HG03558 (cell line): ENCODE data around the gene TMEM120B.
"Not testable (repeated sequence)": the region's sequence is repeated elsewhere in the genome, so short reads cannot be mapped to it uniquely, and the experiment has no call there.

ENCODE experiments used
- ATAC-seq: cut with Tn5 transposase; IDR thresholded peaks from one replicate; pipeline ENCODE4 v1.9.1; 2021; ENCODE audit warnings: moderate number of reproducible peaks; ENCODE audit not compliant: unreplicated experiment; ENCODE audit errors: extremely low read depth

Gene TMEM120B

GRCh38 chr12:121708313-121709063 lies 4.1 kb upstream of the TMEM120B start:
- ATAC-seq = no peak

DNA sequence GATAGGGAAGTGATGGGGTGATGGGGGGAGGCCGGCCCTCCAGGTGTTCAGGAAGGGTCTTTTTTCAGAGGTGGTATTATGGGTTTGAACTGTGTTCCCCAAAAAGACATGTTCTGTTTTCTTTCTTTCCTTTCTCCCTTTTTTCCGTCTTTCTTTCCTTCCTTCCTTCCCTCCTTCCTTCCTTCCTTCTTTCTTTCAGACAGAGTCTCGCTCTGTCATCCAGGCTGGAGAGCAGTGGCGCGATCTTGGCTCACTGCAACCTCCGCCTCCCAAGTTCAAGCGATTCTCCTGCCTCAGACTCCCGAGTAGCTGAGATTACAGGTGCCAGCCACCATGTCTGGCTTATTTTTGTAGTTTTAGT lies 3.5 kb upstream of the TMEM120B start:
- ATAC-seq = not testable (repeated sequence)

- no peak for ATAC-seq
Observed at GRCh38 chr12:121709478-121709961, 3.0 kb upstream of the TMEM120B start.

GRCh38 chr12:121711361-121712189 lies 977 bp upstream of the TMEM120B start:
- ATAC-seq = no peak

DNA sequence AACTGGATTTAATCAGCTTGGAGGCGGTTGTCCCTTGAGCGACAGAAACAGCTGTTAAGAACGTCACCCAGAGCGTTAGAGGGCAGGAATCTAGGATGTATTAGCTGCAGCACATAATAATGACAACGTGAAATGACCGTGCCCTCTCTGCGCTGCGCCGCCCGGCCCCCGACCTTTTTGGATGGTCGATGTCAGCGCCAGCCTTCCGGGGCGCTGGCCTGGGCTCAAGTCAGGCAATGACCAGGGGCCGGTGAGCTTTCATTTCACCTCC lies 427 bp upstream of the TMEM120B start:
- no peak for ATAC-seq

DNA sequence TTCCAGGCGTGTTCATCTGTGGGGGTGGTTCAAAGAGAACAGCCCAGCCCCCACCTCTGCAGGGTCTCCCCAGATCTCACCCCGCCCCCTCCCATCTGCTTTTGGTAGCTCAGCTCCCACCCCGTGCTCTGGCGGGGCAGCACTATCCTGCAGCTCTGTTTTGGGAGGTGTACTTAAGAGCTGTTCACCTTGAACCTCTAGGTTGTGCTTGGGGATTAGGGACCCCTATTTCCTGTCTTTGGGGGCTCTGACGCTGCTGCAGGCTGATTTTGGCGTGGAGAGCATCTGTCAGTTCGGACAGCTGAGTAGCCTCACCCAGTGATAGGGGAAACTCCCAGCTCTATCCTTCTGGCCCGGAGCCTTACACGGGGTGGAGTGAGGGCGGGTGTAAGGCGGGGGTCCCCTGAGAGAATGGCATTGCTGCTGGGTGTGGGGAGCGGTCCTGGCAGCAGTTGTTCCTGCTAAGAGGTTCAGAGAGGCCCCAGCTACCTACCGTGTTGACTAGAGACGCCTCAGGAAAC lies 765 bp downstream of the TMEM120B start:
- no peak for ATAC-seq

DNA sequence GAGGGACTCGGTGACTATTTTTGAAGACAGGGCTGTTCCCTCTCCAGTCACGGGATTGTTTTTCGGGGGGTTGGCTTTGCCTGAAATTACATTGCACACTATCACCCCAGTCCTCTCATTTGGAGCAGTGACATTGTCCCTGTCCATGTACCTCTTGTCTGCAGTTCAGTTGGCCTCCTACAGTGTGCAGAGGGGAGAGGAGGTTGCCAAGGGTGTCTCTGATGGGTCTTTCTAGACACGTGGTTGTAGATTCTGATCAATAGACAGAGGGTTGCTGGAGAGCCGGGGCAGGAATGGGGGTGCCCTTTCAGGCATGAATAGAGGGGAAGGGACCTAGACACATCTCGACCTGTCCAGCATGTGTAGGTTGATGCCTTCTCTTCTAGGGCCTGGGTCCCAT lies 1.2 kb downstream of the TMEM120B start:
- ATAC-seq = no peak

GRCh38 chr12:121715055-121715454 lies 2.5 kb downstream of the TMEM120B start:
- not testable (repeated sequence) for ATAC-seq

DNA sequence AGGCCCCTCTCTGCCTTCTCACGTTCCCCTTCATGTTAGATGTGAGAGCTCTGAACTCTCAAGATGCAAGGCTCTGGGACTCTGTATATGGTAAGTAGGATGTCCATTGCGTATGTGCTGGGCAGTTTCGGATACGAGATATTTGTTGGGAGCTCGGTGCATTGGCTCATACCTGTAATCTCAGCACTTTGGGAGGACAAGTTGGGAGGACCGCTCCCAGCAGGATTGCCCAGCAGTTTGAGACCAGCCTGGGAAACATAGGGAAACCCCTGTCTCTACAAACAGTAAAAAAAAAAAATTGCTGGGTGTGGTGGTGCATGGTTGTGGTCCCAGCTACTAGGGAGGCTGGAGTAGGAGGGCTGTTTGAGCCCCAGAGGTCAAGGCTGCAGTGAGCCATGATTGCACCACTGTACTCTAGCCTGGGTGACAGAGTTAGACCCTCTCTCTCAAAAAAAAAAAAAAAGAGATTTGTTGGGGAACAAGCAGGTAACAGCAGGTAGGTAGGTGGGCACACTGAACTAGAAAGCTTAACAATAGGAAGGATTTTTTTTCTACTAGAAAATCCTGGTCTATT lies 3.4 kb downstream of the TMEM120B start:
- ATAC-seq = no peak

GRCh38 chr12:121717041-121717699 lies 4.6 kb downstream of the TMEM120B start:
- no peak for ATAC-seq

- ATAC-seq = no peak
Observed at GRCh38 chr12:121718653-121719239, 6.2 kb downstream of the TMEM120B start.

GRCh38 chr12:121719926-121720414 lies 7.4 kb downstream of the TMEM120B start:
- ATAC-seq = no peak

GRCh38 chr12:121720762-121721161 lies 8.2 kb downstream of the TMEM120B start:
- ATAC-seq = no peak

GRCh38 chr12:121722511-121722910 lies 10.0 kb downstream of the TMEM120B start:
- no peak for ATAC-seq

DNA sequence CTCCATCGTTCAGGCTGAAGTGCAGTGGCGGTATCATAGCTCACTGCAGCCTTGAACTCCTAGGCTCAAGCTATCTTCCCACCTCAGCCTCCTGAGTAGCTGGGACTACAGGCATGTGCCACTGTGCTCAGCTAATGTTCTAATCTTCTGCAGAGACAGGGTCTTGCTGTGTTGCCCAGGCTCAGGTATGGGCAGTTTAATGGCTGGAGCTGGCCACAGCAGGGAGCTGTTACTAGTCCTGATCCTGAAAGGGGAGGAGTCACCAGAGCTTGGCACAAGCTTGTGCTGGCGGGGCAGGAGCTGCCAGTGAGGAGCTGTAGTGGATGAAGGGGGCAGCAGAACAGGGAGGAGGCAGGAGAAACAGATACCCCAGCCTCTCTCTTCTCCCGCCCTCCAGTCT lies 10.6 kb downstream of the TMEM120B start:
- ATAC-seq = no peak

- ATAC-seq = no peak
Observed at GRCh38 chr12:121724925-121725324, 12.4 kb downstream of the TMEM120B start.

DNA sequence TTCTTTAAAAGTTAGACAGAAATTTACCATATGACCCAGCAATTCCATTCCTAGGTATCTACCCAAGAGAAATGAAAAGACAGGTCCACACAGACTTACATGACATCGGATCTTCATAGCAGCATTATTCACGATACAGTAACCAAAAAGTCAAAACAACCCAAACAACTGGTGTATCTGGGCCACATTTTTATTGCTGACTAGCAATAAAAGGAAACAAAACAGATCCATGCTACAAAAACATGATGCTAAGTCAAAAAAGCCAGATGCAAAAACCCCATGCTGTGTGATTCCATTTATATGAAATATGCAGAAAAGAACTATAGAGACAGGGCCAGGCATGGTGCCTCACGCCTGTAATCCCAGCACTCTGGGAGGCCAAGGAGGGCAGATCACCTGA lies 12.9 kb downstream of the TMEM120B start:
- ATAC-seq = no peak

GRCh38 chr12:121729021-121729420 lies 16.5 kb downstream of the TMEM120B start:
- ATAC-seq = no peak

- ATAC-seq = no peak
Observed at GRCh38 chr12:121731473-121731872, 18.9 kb downstream of the TMEM120B start.

DNA sequence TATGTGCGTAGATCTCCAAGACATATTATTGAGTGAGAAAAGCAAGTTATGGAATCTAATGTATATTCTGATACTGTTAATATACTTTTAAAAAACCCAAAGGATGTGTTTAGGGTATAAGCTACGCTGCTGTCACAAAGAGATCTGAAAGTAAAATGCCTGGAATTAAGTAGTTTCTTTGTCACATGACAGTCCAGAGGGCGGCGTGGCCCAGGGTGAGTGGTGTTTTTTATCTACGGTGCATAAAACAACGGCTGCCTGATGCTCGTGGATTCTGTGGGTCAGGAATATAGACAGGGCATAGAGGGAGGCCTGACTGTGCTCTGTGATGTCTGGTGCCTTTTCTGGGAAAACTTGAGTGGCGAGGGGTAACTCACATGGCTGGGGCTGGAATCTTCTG lies 21.3 kb downstream of the TMEM120B start:
- ATAC-seq = no peak
